Retinal pigment epithelial cell (primary cell): ENCODE data around the gene GLRX.

Experiments used
- DNase-seq: peaks from one replicate; pipeline ENCODE4 v3.0.0-alpha.2; 2010; ENCODE audit warnings: low read depth
- H3K4me3 ChIP-seq: 2 replicates; pipeline ENCODE4 v1.5.1; 2011; ENCODE audit warnings: mild to moderate bottlenecking, low read length, control low read depth, moderate library complexity
- TF ChIP-seq, protein P1 (sequence below): conservative IDR thresholded peaks from 2 replicates; pipeline ENCODE4 v1.5.1; 2011; ENCODE audit warnings: low read depth, low read length, control low read depth, inconsistent platforms

GLRX gene

GRCh38 chr5:95825495-95825894 is 3.0 kb upstream of the GLRX start:
- TF ChIP-seq, protein P1, sequence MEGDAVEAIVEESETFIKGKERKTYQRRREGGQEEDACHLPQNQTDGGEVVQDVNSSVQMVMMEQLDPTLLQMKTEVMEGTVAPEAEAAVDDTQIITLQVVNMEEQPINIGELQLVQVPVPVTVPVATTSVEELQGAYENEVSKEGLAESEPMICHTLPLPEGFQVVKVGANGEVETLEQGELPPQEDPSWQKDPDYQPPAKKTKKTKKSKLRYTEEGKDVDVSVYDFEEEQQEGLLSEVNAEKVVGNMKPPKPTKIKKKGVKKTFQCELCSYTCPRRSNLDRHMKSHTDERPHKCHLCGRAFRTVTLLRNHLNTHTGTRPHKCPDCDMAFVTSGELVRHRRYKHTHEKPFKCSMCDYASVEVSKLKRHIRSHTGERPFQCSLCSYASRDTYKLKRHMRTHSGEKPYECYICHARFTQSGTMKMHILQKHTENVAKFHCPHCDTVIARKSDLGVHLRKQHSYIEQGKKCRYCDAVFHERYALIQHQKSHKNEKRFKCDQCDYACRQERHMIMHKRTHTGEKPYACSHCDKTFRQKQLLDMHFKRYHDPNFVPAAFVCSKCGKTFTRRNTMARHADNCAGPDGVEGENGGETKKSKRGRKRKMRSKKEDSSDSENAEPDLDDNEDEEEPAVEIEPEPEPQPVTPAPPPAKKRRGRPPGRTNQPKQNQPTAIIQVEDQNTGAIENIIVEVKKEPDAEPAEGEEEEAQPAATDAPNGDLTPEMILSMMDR, result no peak
- no peak overlapping the region for H3K4me3 ChIP-seq
- DNase-seq, result no peak

DNA sequence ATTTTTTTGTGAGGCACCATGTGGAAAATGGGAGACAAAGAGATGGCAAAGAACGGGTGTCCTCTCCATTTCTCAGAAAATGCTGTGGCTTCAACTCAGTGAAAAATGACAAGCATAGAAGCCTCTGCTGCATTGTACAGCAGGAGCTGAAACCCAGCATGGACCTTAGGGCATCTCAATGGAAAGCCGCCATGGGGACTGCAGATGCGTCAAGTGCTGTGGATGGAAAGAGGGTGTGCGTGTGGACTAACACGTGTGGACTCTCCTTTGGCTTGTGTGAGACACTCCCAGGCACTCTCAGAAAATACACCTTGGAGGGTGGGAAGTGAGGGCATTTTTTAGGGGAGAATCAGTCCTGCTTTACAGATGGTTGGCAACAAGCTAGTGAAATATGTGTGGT is 2.2 kb upstream of the GLRX start:
- TF ChIP-seq, protein P1, result no peak
- DNase-seq, result no peak
- H3K4me3 ChIP-seq, result no peak overlapping the region

DNA sequence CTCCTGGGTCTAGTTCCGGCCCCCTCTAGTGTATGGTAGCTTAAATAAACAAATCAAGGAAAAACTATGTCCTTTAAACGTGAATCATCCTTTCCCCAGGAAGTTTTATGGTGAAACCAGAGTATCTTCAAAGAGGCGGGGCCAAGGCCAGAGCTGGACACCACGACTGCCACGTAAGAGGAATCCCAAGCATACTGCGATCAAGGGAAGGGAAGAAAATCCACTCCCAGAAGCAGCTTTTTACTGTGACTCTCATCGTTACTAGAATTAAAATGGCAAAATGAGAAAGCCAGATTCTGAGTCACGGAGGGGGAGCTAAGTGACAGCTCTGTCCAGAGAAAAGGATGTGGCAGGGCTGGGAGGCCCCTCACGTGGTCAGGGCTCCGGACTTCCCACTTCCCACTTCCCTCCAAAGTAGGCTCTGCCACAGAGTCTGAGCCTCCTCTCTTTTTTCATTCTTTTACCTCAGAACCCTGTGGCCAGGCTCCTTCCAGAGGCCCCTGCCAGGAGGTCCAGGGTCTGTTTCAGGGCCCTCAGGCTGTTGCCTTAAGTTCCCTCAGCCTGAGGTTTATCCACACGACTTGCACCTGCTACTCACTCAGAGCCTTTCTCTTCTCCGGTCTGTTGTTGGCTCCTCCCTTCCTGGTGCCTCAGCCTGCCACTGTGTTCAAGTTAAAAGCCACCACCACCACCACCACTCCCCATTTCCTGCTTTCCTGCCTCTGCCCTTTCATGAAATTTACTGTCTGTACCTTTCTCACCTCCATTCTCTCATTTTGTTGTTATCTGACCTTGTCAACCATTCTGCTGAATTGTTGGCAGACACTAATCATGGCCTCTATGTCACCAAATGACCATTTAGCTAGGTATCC is 1.4 kb upstream of the GLRX start:
- DNase-seq, result no peak
- no peak overlapping the region for H3K4me3 ChIP-seq
- TF ChIP-seq, protein P1, result no peak

DNA sequence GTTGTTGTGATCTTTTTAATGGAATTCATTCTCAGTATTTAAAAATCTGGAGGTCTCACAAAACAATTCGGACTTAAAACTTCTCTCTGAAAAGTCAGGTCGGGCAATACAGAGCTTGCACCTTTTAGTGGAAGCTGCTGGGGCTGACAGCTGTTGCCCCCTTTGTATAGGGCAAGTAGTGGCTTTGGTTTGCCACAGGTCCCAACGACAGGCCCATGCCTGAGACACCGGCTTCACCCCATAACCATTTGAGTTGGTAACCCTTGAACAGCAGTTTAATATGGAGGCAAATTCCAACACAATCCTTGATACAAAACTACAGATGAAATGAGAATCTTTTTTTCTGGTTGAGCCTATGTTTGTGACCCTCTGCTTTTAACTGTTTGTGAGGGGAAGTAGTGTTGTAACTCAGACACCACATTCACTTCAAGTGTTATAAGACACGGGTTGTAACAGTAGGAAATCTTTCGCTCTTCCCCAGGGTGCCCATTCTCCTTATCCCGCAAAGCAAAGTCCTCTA is 752 bp upstream of the GLRX start:
- H3K4me3 ChIP-seq, result no peak overlapping the region
- no peak for DNase-seq
- TF ChIP-seq, protein P1, result no peak

DNA sequence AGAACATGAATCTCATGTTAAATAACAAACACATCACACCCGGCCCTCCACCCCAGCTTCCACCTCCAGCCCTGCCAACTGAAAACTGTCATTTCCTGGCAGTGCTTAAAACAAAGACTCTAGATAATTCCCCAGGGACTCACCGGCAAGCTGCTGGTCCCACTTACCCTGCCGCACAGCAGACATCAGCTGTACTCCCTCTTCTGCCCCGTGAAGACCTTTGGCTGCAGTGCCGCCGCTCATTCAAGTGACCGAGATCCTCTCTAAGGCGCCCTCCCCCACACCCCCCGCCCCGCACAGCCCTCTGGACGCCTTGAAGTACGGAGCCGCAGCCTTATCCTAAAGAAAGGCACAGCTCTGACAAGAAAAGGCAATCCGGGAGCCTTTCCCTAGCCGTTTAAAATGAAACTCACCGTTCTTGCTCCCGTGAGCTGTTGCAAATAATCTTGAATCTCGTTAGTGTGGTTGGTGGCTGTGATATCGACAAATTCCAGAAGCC is 434 bp downstream of the GLRX start:
- TF ChIP-seq, protein P1, result no peak

DNA sequence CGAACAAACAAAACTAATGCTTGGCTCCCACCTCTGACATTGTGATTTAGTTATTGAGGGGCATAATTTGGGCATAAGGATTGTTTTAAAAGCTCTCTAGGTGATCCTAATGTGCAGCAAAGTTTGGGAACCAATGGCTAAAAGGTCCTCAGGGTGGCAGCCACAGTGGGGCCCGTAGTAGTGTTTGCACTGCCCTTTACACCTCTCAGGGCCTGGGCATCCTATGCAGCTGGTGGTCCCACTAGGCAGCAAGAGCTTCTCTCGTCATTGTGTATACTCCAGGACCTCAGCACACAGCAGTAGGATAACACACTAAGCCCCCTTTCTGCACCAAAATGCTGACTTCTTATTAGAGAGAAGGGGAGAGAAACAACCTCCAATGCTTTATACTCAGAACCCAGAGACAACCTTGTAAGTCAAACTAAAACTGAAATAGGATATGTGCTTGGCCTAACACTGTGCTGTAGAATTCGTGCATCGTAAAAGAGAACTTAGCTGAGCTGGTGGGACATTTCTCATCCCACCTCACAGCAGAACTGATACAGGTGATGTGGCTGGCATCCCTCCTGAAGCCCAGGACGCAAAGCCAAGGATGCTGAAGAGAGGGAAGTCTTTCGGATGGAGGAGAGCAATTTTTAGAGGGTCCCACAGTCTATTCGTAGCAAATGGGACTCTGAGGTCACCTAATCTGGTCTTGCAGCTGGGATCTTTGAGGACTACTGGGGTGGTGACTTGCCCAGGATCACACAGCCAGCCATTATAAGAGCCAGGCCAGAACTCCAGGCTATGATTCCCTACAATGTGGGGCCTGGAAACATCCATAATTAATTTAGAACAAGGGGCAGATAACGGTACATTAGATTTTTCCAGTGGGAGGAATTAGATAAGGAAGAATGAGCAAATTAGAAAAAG is 1.2 kb downstream of the GLRX start:
- peak overlapping the region; percentile 68 for H3K4me3 ChIP-seq
- TF ChIP-seq, protein P1, result no peak
- DNase-seq, result no peak

More for the DNA sequence above, 434 bp downstream of the GLRX start:
- DNase-seq, result no peak
- H3K4me3 ChIP-seq, result peak overlapping the region; percentile 68
